GM12878 (cell line): ENCODE measurements around the gene TIMM17B. TPM values are rescaled to one million over a fixed set of nuclear protein-coding genes. Genes with fewer than 3 reads are reported as not detected.

Source experiments
- BCL11A ChIP-seq: IDR thresholded peaks from 2 replicates; pipeline ENCODE4 v1.6.1; 2011; ENCODE audit warnings: low read depth, low read length
- CREB1 ChIP-seq: IDR thresholded peaks from 2 replicates; pipeline ENCODE4 v1.6.1; 2012; ENCODE audit warnings: low read depth, mild to moderate bottlenecking, inconsistent platforms
- CREM ChIP-seq: IDR thresholded peaks from 2 replicates; pipeline ENCODE4 v1.6.1; 2014; ENCODE audit warnings: antibody characterized with exemption, low read depth
- EED ChIP-seq: sonication (generic); IDR thresholded peaks from 2 replicates; pipeline ENCODE4 v1.6.1; 2016; ENCODE audit warnings: antibody characterized with exemption, low read depth
- ESRRA ChIP-seq: IDR thresholded peaks from 2 replicates; pipeline ENCODE4 v1.6.1; 2012; ENCODE audit warnings: mild to moderate bottlenecking, low read length, improper control_type of control experiment
- GATAD2B ChIP-seq: fragments of 450-650 bp; conservative IDR thresholded peaks from 2 replicates; pipeline ENCODE4 v1.6.1; 2017; ENCODE audit warnings: low read depth, mild to moderate bottlenecking, moderate library complexity
- IKZF1 ChIP-seq: fragments of 450-650 bp; conservative IDR thresholded peaks from 2 replicates; pipeline ENCODE4 v1.6.1; 2017; ENCODE audit warnings: antibody characterized with exemption, mild to moderate bottlenecking
- KLF5 ChIP-seq: fragments of 450-650 bp; IDR thresholded peaks from 2 replicates; pipeline ENCODE4 v1.6.1; 2014; ENCODE audit warnings: mild to moderate bottlenecking; ENCODE audit not compliant: partially characterized antibody
- MEF2A ChIP-seq: IDR thresholded peaks from 2 replicates; pipeline ENCODE4 v1.6.1; 2011; ENCODE audit warnings: low read depth, mild to moderate bottlenecking, low read length, moderate library complexity; ENCODE audit not compliant: insufficient read depth
- MXI1 ChIP-seq: fragments of 150-350 bp; IDR thresholded peaks from 2 replicates; pipeline ENCODE4 v1.6.1; 2011; ENCODE audit warnings: low read depth, mild to moderate bottlenecking, inconsistent platforms, low read length, improper control_type of control experiment
- POU2F2 ChIP-seq: IDR thresholded peaks from 3 replicates; pipeline ENCODE4 v1.6.1; 2011; ENCODE audit warnings: low read depth, mild to moderate bottlenecking, low read length, borderline replicate concordance
- SMARCA5 ChIP-seq: fragments of 450-650 bp; IDR thresholded peaks from 2 replicates; pipeline ENCODE4 v1.6.1; 2017; ENCODE audit warnings: mild to moderate bottlenecking
- SUZ12 ChIP-seq: fragments of 200-600 bp; sonication (generic); IDR thresholded peaks from one replicate; pipeline ENCODE4 v1.6.1; 2018; ENCODE audit warnings: antibody characterized with exemption, mild to moderate bottlenecking; ENCODE audit not compliant: unreplicated experiment
- TCF12 ChIP-seq: IDR thresholded peaks from 2 replicates; pipeline ENCODE4 v1.6.1; 2011; ENCODE audit warnings: low read depth, mild to moderate bottlenecking, low read length
- ZNF274 ChIP-seq: IDR thresholded peaks from one replicate; pipeline ENCODE4 v1.8.0; 2011; ENCODE audit not compliant: insufficient read length, insufficient read depth
- polyA plus RNA-seq, 11 experiments: library from polyadenylated mRNA; depleted of rRNA in 4 of 11; unstranded in 6 of 11; stranded (reverse) in 5 of 11; fragments of >200 nt; fragmentation: Nextera tagmentation in 4 of 11; fragmentation: Illumina TruSeq in 1 of 11; extraction: Ambion mirVana in 4 of 11; extraction: Trizol in 1 of 11; gene quantifications; 1 replicate in 1 of 11; 2 replicates in 10 of 11; pipeline versions ENCODE4 v1.2.1 to v1.2.3, GENCODE V29; 2011 to 2016; ENCODE audit warnings: inconsistent platforms in 2 of 11, missing spikeins in 2 of 11, low read depth in 1 of 11
- total RNA-seq, 4 experiments: library from RNA; depleted of rRNA in 3 of 4; stranded (reverse); fragments of >200 nt in 3 of 4; fragmentation: Illumina TruSeq in 1 of 4; extraction: Trizol in 1 of 4; gene quantifications; 2 replicates each; pipeline versions ENCODE4 v1.2.1 to v1.2.3, GENCODE V29; 2013 to 2021
- TF ChIP-seq, protein P1 (sequence below): fragments of 450-650 bp; formaldehyde crosslinking; IDR thresholded peaks from 2 replicates; pipeline ENCODE4 v1.5.0; 2022; ENCODE audit warnings: mild to moderate bottlenecking, missing genetic modification characterization
- TF ChIP-seq, protein P2 (sequence below): fragments of 450-650 bp; IDR thresholded peaks from 2 replicates; pipeline ENCODE4 v1.6.1; 2017; ENCODE audit warnings: mild to moderate bottlenecking, low read depth, inconsistent platforms; ENCODE audit not compliant: poor library complexity, severe bottlenecking
- TF ChIP-seq, protein P3 (sequence below): IDR thresholded peaks from 2 replicates; pipeline ENCODE4 v1.6.1; 2011; ENCODE audit warnings: low read depth, low read length, improper control_type of control experiment, borderline replicate concordance
- TF ChIP-seq, protein P4 (sequence below): fragments of 450-650 bp; IDR thresholded peaks from 2 replicates; pipeline ENCODE4 v1.6.1; 2017; ENCODE audit warnings: mild to moderate bottlenecking
- TF ChIP-seq, protein P5 (sequence below): fragments of 450-650 bp; IDR thresholded peaks from 2 replicates; pipeline ENCODE4 v1.6.1; 2017; ENCODE audit warnings: low read depth, mild to moderate bottlenecking, moderate library complexity

Gene TIMM17B
- total and polyA plus RNA-seq, 10 of the 15 experiments (the other 5 are each of a cell fraction or from before 2014, with no cell fraction given), result 4.5 to 88.7 (median 47.5) TPM

DNA sequence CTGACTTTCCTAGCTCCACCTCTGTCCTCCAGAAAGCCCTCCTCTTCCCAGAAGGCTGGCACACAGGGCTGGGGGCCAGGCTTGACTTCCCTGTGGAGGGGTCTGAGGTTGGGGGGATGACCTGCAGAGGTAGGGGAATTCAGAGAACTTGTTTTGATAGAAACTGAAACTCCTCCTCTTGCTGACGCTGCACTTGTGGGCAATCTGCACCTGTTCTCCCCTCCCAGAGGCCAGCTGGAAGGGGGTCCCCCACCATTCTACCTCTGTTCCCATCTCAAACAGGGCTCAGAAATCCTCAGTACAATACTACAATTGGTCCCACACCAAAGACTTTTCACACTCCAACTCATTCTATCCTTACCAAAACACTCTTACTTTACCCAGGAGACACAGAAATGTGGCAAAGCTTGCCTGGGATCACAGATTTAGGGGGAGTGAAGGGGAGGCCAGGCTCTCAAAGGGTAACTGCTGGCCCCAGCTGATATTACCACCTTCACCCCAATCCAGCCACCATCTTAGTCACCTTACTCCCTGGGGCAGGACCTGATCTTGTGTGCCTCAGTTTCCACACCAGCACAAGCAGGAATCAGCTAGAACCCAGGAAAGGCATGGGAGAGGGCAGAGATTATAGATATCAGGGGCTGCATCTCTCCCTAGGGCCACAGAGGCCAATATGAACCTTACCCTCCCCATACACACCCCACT, 41.3 kb upstream of the TIMM17B start (continued):
- TF ChIP-seq, protein P1, sequence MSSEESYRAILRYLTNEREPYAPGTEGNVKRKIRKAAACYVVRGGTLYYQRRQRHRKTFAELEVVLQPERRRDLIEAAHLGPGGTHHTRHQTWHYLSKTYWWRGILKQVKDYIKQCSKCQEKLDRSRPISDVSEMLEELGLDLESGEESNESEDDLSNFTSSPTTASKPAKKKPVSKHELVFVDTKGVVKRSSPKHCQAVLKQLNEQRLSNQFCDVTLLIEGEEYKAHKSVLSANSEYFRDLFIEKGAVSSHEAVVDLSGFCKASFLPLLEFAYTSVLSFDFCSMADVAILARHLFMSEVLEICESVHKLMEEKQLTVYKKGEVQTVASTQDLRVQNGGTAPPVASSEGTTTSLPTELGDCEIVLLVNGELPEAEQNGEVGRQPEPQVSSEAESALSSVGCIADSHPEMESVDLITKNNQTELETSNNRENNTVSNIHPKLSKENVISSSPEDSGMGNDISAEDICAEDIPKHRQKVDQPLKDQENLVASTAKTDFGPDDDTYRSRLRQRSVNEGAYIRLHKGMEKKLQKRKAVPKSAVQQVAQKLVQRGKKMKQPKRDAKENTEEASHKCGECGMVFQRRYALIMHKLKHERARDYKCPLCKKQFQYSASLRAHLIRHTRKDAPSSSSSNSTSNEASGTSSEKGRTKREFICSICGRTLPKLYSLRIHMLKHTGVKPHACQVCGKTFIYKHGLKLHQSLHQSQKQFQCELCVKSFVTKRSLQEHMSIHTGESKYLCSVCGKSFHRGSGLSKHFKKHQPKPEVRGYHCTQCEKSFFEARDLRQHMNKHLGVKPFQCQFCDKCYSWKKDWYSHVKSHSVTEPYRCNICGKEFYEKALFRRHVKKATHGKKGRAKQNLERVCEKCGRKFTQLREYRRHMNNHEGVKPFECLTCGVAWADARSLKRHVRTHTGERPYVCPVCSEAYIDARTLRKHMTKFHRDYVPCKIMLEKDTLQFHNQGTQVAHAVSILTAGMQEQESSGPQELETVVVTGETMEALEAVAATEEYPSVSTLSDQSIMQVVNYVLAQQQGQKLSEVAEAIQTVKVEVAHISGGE, result no peak
- TF ChIP-seq CREB1 (peak; percentile 77), MEF2A (peak; percentile 50; the same call in 1 of the 2 replicates), KLF5 (peak; percentile 21), ESRRA (no peak), POU2F2 (peak; percentile 75; the same call in 1 of the 3 replicates), SMARCA5 (0 out of 2 replicates have a peak, but pooled peaks have one; percentile 30), ZNF274 (no peak), SUZ12 (no peak), TCF12 (peak; percentile 100), IKZF1 (peak; percentile 97), MXI1 (no peak), BCL11A (peak; percentile 82), CREM (peak; percentile 80; the same call in 1 of the 2 replicates), EED (peak; percentile 91), GATAD2B (peak; percentile 65; the same call in 1 of the 2 replicates)
- TF ChIP-seq, protein P2, sequence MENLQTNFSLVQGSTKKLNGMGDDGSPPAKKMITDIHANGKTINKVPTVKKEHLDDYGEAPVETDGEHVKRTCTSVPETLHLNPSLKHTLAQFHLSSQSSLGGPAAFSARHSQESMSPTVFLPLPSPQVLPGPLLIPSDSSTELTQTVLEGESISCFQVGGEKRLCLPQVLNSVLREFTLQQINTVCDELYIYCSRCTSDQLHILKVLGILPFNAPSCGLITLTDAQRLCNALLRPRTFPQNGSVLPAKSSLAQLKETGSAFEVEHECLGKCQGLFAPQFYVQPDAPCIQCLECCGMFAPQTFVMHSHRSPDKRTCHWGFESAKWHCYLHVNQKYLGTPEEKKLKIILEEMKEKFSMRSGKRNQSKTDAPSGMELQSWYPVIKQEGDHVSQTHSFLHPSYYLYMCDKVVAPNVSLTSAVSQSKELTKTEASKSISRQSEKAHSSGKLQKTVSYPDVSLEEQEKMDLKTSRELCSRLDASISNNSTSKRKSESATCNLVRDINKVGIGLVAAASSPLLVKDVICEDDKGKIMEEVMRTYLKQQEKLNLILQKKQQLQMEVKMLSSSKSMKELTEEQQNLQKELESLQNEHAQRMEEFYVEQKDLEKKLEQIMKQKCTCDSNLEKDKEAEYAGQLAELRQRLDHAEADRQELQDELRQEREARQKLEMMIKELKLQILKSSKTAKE, result peak; percentile 74
- TF ChIP-seq, protein P3, sequence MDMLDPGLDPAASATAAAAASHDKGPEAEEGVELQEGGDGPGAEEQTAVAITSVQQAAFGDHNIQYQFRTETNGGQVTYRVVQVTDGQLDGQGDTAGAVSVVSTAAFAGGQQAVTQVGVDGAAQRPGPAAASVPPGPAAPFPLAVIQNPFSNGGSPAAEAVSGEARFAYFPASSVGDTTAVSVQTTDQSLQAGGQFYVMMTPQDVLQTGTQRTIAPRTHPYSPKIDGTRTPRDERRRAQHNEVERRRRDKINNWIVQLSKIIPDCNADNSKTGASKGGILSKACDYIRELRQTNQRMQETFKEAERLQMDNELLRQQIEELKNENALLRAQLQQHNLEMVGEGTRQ, result no peak
- TF ChIP-seq, protein P4, sequence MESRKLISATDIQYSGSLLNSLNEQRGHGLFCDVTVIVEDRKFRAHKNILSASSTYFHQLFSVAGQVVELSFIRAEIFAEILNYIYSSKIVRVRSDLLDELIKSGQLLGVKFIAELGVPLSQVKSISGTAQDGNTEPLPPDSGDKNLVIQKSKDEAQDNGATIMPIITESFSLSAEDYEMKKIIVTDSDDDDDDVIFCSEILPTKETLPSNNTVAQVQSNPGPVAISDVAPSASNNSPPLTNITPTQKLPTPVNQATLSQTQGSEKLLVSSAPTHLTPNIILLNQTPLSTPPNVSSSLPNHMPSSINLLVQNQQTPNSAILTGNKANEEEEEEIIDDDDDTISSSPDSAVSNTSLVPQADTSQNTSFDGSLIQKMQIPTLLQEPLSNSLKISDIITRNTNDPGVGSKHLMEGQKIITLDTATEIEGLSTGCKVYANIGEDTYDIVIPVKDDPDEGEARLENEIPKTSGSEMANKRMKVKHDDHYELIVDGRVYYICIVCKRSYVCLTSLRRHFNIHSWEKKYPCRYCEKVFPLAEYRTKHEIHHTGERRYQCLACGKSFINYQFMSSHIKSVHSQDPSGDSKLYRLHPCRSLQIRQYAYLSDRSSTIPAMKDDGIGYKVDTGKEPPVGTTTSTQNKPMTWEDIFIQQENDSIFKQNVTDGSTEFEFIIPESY, result no peak
- TF ChIP-seq, protein P5, sequence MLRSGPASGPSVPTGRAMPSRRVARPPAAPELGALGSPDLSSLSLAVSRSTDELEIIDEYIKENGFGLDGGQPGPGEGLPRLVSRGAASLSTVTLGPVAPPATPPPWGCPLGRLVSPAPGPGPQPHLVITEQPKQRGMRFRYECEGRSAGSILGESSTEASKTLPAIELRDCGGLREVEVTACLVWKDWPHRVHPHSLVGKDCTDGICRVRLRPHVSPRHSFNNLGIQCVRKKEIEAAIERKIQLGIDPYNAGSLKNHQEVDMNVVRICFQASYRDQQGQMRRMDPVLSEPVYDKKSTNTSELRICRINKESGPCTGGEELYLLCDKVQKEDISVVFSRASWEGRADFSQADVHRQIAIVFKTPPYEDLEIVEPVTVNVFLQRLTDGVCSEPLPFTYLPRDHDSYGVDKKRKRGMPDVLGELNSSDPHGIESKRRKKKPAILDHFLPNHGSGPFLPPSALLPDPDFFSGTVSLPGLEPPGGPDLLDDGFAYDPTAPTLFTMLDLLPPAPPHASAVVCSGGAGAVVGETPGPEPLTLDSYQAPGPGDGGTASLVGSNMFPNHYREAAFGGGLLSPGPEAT, result peak; percentile 99
